HFF-Myc (cell line): ENCODE results near the gene CYBA.

Experiments
- DNase-seq: peaks from one replicate; pipeline ENCODE4 v3.0.0-alpha.2; 2011; ENCODE audit warnings: low read depth; ENCODE audit errors: extremely low read depth
- H3K4me3 ChIP-seq: replicated peaks from 2 replicates; pipeline ENCODE4 v1.5.1; 2011; ENCODE audit warnings: low read depth, mild to moderate bottlenecking, control low read depth, low read length
- TF ChIP-seq, protein P1 (sequence below): IDR thresholded peaks from 2 replicates; pipeline ENCODE4 v1.5.1; 2012; ENCODE audit warnings: mild to moderate bottlenecking, low read depth, low read length, control low read depth; ENCODE audit errors: missing control alignments

The CYBA gene

DNA sequence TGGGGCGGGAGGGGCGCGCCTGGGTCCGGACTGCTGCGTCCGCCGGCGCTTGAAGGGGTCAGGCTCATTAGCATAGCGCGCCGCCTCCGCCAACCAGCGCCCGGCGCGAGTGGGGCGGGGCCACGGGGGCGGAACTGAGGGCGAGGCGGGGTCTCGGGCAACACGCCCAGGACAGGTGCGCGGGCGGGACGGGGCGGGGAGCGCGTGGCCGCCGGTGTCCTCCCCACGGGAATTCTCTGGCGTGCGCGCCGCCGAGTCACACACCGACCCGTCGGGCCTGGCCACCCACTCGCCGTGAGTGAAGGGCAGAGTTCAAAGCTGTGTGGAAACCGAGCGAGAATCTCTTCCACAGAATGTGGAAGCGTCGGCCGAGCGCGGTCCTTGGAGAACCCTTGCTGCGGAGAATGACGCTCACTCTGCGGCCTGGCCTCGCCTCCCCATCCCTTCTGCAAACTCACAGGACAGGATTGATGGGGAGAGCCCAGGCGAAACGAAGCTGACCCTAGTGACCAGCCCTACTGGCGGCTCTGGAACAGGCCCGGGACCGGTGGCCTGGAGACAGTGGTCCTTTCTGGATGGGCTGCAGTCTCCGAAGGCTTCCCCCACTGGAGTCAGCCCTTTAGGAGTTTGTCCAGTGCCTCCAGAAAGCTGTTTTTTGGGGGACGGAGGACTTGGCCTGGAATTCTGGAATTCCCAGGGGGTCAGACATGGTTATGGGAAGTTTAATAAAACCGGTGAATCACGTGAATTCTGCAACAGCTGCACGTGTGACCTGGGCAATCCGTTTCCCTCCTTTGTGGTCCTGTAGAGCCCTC is 35.8 kb upstream of the CYBA start, which contains the start of gene SNAI3:
Gene SNAI3, minus strand, starts transcription at position 69 of the 815 bp plus-strand sequence. CDS start 101 bp downstream, outside the sequence.
- TF ChIP-seq, protein P1, sequence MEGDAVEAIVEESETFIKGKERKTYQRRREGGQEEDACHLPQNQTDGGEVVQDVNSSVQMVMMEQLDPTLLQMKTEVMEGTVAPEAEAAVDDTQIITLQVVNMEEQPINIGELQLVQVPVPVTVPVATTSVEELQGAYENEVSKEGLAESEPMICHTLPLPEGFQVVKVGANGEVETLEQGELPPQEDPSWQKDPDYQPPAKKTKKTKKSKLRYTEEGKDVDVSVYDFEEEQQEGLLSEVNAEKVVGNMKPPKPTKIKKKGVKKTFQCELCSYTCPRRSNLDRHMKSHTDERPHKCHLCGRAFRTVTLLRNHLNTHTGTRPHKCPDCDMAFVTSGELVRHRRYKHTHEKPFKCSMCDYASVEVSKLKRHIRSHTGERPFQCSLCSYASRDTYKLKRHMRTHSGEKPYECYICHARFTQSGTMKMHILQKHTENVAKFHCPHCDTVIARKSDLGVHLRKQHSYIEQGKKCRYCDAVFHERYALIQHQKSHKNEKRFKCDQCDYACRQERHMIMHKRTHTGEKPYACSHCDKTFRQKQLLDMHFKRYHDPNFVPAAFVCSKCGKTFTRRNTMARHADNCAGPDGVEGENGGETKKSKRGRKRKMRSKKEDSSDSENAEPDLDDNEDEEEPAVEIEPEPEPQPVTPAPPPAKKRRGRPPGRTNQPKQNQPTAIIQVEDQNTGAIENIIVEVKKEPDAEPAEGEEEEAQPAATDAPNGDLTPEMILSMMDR: no peak
- peak within 1 kb of the TSS; percentile 41 for H3K4me3 ChIP-seq
- DNase-seq: no peak

DNA sequence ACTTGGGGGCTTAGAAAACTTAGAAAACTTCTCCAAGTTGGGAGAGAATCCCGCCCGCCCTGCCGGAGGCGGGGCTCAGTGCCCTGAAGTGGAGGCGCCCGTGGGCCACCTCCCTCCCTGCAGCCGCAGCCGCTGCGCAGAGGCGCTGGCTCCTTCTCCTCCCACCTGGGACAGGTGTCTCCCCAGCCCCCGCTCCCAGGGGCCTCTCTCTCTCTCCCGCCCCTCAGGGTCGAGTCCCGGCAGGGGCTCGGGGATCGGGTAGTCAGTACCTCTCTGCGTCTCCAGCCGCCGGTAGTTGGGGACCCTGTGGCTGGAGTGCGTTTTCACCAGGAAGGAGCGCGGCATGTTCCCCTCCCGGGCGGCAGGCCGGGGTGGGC is 35.2 kb upstream of the CYBA start:
- DNase-seq: no peak
- peak overlapping the region; percentile 41 for H3K4me3 ChIP-seq
- TF ChIP-seq, protein P1: no peak

DNA sequence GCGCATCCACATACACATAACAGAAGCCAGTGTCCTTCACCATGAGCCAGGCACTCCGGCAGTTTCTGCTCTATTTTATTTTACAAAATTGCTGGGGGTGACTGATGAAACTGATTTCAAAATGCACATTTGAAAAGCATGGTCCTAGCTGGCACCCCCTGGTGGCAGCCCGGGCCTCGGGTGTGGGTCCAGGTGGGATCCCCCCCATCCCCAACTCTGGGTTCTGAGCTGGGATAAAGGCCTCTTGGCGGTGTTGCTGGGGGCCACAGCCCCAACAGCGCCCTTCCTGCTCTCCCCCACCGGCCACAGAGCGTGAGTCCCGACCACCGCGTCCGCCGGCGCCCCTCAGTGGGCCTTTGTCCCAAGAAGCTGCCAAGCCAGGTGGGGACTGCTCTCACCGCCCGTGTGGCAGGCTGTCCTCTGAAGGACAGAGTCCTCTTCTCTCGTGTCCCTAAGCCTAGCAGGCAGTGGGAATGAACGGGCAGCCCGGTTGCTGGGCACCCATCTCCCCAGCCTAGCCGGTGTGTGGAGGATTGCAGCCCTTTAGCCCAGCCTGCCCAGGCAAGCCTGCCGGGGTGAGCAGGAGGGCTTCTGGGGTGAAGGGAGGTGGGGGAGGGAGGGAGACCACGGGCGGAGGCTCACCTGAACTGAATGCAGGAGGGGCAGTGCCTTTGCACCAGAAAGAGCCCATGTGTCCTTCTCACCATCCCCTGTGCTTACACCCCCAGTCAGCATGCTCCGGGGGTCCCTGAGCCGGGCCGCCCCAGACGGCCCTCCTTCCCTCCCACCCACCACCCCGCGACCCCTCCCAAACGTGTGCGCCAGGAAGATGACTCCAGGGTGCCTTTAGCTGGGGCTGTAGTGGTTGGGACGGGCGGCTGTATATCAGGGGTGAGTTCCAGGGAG is 34.6 kb upstream of the CYBA start:
- no peak for DNase-seq
- TF ChIP-seq, protein P1: peak; percentile 74
- peak overlapping the region; percentile 41 for H3K4me3 ChIP-seq

DNA sequence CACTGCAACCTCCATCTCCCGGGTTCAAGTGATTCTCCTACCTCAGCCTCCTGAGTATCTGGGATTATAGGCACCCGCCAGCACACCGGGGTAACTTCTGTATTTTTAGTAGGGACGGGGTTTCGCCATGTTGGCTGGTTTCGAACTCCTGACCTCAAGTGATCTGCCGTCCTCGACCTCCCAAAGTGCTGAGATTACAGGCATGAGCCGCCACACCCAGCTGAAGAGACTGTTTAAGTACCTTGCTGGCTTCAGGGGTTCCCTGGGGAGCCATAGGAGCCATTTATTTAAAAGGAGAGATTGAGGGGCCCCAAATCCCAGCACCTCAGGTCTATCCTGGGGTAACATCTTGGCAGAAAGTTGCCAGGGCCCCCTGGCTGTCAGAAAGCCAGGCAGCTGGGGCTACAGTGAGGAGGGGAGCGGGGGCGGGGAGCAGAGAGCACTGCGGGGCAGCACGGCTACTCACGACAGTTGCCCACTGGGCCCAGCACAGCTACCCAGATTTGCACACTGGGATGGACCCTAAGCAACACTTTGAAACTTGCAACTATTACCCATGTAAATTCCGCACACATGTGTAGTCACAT is 33.8 kb upstream of the CYBA start:
- H3K4me3 ChIP-seq: no peak overlapping the region
- TF ChIP-seq, protein P1: no peak
- no peak for DNase-seq

DNA sequence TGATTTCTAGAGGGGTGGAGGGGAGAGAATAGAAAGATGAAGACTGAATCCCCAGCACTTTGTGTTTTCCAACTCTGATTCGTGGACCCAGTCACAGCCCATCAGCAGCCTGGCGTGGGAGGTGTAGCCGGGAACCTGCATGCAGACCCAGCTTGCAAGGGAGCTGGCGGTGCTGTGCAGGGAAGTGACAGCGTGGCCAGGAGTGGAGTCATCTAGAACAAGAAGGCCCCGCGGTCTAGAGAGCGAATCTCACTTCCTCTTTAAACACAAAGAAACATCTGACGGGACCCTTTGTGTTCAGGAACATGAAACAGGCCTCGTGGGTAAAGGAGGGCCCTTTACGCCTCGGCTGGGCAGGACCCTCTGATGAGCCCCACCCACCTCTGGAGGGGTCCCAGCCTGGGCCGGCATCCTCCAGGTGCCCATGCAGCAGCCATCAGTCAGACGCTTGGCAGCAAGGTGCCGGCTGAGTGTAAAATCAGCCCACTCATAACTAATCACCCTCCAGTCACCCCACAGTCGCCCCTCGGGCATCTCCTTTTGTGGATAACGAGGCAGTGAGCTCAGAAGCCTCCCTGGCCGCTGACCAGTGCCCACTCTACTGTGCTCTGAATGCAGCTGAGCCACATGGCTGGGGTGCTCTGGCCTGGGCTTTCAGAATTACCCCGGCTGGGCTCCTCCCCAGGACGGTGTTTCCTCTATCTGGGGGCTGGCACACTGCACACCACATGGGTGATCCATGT is 31.0 kb upstream of the CYBA start:
- no peak for DNase-seq
- H3K4me3 ChIP-seq: no peak overlapping the region
- TF ChIP-seq, protein P1: no peak

DNA sequence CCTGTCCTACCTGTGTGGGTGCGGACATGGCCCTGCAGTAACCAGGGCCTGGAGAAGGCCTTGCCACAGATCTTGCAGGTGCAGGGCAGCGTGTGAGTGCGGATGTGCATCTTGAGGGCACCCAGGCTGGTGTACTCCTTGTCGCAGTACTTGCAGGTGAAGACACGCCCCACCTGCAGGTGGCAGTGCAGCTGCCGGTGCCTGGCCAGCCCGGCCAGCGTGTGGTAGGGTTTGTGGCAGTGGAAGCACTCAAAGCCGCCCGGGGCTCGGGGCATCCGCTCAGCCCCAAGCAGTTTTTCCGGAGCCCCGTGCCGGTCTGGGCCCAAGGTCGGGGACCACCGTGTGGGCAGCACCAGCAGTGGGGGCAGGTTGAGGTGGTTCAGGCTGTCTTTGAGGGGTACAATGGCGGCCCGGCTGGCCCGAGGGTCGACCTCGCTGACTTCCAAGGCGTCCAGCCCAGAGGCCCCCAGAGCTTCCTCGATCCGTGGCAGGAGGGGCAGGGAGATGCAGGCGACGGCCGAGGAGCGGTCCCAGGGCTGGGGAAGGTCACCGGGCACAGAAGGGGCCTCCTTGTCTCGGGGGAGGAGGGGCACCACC is 30.3 kb upstream of the CYBA start:
- H3K4me3 ChIP-seq: no peak overlapping the region
- TF ChIP-seq, protein P1: peak; percentile 29
- DNase-seq: no peak
